ENCODE data around the gene PPP4C.
"Not testable (repeated sequence)": the region's sequence is repeated elsewhere in the genome, so short reads cannot be mapped to it uniquely, and the experiment has no call there.

Gene PPP4C

DNA sequence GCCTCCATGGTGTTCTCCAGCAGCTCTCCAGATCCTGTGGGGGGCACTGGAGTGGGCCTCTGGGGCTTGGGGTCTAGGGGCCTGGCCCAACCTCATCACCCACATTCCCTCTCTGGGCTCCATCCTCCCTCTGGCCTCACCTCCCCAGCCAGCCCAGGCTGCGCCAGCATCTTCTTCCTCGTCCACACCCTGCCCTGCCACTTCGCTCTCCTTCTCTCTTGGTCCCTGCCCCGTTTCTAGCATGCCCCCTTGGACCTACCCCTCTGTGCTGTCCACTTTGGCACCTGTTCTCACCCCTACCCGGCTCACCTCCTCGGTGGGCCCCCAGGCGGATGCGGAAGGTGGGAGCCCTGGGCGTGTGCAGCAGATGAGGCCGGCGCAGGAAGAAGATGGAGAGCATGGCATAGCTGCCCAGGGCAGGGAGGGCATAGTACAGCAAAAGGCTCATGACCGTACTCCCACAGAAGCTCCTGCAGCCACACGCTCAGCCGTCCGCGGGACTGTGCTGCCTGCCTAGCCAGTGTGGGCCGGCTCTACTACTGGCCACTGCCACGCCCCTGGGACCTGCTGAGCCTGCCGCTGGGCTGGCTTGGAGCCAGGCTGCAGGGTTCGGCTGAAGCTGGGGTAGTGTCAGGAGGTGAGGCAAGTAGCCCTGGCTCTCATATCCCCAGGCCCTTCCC lies 37.4 kb downstream of the PPP4C start, which contains the start of gene GDPD3:
TSS of gene GDPD3 (minus strand) at position 507 of the 680 bp plus-strand sequence. CDS start at position 448, 59 bp downstream.
- Histone ChIP-seq H3K4me3 (ENCODE audit: low read length) (no peak within 1 kb of the TSS), H3K9ac (ENCODE audit: low read length) (no peak within 1 kb of the TSS), H3K27ac (ENCODE audit: low read length) (no peak within 1 kb of the TSS), H3K9me3 (ENCODE audit: control insufficient read depth, low read depth, low read length) (no peaks in the 10 kb centered on the region), H3K4me1 (ENCODE audit: control insufficient read depth, low read depth, low read length) (no peaks in the 10 kb centered on the region), H3K36me3 (ENCODE audit: control insufficient read depth, low read depth, low read length) (peaks cover 3% of the 10 kb centered on the region), H3K27me3 (ENCODE audit: control insufficient read depth, insufficient read depth, low read length) (no peaks in the 10 kb centered on the region)

DNA sequence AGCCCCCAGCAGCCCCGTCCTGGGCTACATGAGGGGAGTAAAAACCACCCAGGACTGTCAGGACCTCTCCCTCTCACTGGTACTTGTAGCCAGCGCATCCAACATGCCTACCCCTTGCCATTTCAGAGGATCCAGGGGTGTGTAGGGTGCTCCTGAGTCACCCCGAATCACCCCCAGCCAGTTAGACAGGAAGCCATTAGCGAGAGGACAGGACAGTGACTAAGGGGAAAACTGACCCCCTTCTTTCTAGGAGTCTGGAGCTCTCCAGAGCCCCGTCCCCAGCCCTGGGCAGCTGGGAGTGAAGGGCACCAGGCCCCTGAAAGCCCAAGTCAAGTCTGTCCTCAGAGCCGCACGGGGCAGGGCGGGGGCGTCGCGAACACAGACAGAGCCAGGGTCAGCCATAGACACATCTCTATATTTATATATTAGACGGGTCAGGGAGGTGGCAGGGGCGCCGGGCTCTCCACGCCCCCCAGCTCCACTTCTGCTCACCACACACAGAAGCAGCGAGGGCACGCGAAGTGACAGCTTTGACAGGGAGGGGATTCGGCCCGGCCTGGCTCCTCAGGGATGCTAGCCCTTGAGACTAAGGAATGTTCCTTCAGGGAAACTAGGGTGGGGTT lies 38.0 kb downstream of the PPP4C start:
- Histone ChIP-seq H3K4me1 (ENCODE audit: control insufficient read depth, low read depth, low read length) (no peaks in the 10 kb centered on the region), H3K27ac (ENCODE audit: low read length) (no peak overlapping the region), H3K36me3 (ENCODE audit: control insufficient read depth, low read depth, low read length) (peaks cover 3% of the 10 kb centered on the region), H3K27me3 (ENCODE audit: control insufficient read depth, insufficient read depth, low read length) (no peaks in the 10 kb centered on the region), H3K4me3 (ENCODE audit: low read length) (no peak overlapping the region), H3K9ac (ENCODE audit: low read length) (no peak overlapping the region), H3K9me3 (ENCODE audit: control insufficient read depth, low read depth, low read length) (no peaks in the 10 kb centered on the region)

DNA sequence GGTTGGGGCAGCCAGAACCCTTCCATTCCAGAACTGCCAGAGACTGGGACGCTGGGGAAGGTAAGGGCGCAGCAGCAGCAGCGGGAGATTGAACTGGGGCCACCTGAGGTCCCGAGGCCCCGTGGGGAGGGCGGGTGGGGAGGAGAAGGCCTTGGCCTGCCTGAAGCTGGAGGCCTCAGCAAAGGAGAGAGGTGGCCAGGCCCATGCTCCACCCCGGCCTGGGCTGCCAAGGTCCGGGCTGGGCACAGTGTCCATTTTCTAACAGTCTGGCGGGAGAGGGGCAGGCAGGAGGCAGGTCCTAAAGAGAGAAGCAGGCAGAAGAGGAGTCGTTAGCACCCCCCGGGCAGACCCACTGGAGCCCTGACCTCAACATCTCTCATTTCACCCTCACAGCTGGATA lies 38.6 kb downstream of the PPP4C start:
- no peak overlapping the region for H3K9ac ChIP-seq (ENCODE audit: low read length)
- no peaks in the 10 kb centered on the region for H3K9me3 ChIP-seq (ENCODE audit: control insufficient read depth, low read depth, low read length)
- H3K4me1 ChIP-seq (ENCODE audit: control insufficient read depth, low read depth, low read length), result no peaks in the 10 kb centered on the region
- no peaks in the 10 kb centered on the region for H3K27me3 ChIP-seq (ENCODE audit: control insufficient read depth, insufficient read depth, low read length)
- H3K27ac ChIP-seq (ENCODE audit: low read length), result no peak overlapping the region
- H3K4me3 ChIP-seq (ENCODE audit: low read length), result no peak overlapping the region
- peaks cover 3% of the 10 kb centered on the region for H3K36me3 ChIP-seq (ENCODE audit: control insufficient read depth, low read depth, low read length)

DNA sequence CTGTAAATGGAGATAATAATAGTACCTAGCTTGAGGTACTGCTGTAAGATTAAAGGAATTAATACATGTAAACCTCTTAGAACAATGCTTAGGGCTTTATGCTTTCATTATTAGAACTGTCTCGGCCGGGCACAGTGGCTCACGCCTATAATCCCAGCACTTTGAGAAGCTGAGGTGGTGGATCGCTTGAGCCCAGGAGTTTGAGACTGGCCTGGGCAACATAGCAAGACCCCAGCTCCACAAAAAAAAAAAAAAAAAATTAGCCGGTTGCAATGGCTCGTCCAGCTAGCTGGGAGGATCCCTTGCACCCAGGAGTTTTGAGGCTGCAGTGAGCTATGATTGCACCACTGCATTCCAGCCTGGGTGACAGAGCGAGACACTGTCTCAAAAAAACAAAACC lies 39.0 kb downstream of the PPP4C start:
- not testable (repeated sequence) for H3K4me3 ChIP-seq (ENCODE audit: low read length); H3K4me1 ChIP-seq (ENCODE audit: control insufficient read depth, low read depth, low read length); H3K9ac ChIP-seq (ENCODE audit: low read length); H3K27ac ChIP-seq (ENCODE audit: low read length); H3K9me3 ChIP-seq (ENCODE audit: control insufficient read depth, low read depth, low read length); H3K27me3 ChIP-seq (ENCODE audit: control insufficient read depth, insufficient read depth, low read length); H3K36me3 ChIP-seq (ENCODE audit: control insufficient read depth, low read depth, low read length)

DNA sequence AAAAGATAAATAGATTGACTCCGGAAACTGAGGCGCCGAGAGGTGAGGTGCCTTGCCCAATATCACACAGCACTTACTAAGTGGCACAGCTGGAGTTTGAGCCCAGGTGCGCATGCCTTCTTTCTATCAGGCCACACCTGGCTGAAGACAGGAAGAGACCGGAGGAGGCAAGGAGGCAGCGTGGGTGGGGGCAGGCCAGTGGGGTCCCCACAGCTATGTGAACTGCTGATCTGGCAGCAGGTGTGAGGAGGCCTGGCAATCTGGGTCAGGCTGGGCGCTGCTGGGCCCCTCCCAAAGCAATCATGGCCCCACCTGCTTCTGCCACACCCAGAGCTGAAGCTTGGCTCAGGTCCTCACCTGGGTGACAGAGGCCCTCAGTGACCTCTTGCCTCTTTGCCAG lies 39.4 kb downstream of the PPP4C start:
- H3K27me3 ChIP-seq (ENCODE audit: control insufficient read depth, insufficient read depth, low read length), result no peaks in the 10 kb centered on the region
- H3K36me3 ChIP-seq (ENCODE audit: control insufficient read depth, low read depth, low read length), result peaks cover 3% of the 10 kb centered on the region
- H3K27ac ChIP-seq (ENCODE audit: low read length), result no peak overlapping the region
- H3K9ac ChIP-seq (ENCODE audit: low read length), result no peak overlapping the region
- H3K4me3 ChIP-seq (ENCODE audit: low read length), result no peak overlapping the region
- no peaks in the 10 kb centered on the region for H3K4me1 ChIP-seq (ENCODE audit: control insufficient read depth, low read depth, low read length)
- no peaks in the 10 kb centered on the region for H3K9me3 ChIP-seq (ENCODE audit: control insufficient read depth, low read depth, low read length)

DNA sequence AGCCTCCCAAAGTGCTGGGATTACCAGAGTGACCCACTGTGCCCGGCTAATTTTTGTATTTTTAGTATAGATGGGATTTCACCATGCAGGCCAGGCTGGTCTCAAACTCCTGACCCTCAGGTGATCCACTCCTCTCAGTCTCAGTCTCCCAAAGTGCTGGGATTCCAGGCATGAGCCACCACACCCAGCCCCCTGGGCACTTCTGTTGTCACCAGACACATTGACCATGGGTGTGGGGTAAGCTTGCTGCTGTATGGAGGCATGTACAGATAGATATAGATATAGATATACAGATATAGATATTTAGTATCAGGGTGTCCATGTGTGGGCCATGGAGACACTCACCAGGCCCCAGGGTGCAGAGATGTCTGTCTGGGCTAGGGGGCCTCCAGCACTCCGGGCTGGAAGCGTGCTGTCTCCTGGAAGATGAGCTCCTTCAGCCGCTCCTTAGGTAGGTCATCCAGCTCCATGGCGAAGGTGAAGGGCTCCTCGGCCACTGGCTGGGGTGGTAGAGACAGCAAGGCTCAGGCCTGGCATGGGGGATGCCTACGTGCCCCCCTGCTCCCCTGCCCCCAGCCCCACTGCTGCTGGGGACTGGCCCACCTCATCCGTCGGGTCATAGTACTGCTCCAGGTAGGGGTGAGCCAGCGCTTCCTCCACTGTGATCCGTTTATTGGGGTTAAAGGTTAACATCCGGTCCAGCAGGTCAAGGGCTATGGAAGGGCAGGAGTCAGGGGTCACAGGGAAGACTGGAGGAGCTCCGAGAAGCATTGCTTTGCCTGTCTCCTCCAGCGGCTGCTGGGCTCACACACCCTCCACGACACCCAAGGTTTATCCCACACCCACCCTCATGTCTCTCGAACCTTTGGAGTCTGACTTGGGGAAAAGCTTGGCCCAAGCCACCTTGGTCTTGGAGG lies 40.8 kb downstream of the PPP4C start:
- Histone ChIP-seq H3K36me3 (ENCODE audit: control insufficient read depth, low read depth, low read length) (peaks cover 3% of the 10 kb centered on the region), H3K4me3 (ENCODE audit: low read length) (no peak overlapping the region), H3K27ac (ENCODE audit: low read length) (no peak overlapping the region), H3K9ac (ENCODE audit: low read length) (no peak overlapping the region), H3K27me3 (ENCODE audit: control insufficient read depth, insufficient read depth, low read length) (no peaks in the 10 kb centered on the region), H3K4me1 (ENCODE audit: control insufficient read depth, low read depth, low read length) (no peaks in the 10 kb centered on the region), H3K9me3 (ENCODE audit: control insufficient read depth, low read depth, low read length) (no peaks in the 10 kb centered on the region)

DNA sequence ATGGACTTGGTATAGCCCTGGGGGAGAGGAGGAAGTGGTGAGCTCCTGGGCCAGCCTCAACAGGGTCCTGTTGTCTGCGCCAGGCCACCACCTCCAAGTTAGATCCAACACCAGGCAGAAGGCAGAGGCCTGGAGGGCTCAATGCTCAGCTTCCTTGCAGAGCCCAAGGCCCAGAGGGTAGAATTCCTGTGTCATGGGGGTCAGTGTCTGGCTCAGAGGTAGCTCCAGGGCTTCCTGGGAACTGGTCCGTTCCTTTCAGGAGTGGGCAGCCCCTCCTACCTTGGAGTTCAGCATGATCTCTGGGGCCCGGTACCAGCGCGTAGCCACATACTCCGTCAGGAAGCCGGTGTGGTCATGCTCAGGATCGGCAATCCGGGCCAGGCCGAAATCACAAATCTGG lies 42.0 kb downstream of the PPP4C start:
- Histone ChIP-seq H3K27ac (ENCODE audit: low read length) (no peak overlapping the region), H3K4me3 (ENCODE audit: low read length) (no peak overlapping the region), H3K9me3 (ENCODE audit: control insufficient read depth, low read depth, low read length) (no peaks in the 10 kb centered on the region), H3K4me1 (ENCODE audit: control insufficient read depth, low read depth, low read length) (no peaks in the 10 kb centered on the region), H3K36me3 (ENCODE audit: control insufficient read depth, low read depth, low read length) (peaks cover 3% of the 10 kb centered on the region), H3K9ac (ENCODE audit: low read length) (no peak overlapping the region), H3K27me3 (ENCODE audit: control insufficient read depth, insufficient read depth, low read length) (no peaks in the 10 kb centered on the region)

DNA sequence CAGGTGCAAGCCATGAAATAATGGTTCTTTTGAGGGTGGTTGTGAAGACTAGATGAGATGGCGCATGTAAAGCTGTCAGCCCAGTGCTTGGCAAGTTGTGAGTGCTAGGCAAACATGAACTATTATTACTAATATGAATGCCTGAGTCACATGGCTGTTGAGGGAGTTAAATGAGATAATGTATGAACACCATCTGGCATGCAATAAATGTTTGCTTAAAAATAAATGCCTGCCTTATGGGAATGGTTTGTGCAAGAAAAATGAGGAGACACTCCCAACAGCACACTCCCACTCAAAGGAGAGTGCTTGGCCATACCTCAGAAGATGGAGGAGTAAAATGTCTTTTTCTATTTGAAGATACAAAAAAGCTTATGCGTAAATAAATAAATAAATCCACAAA lies 43.6 kb downstream of the PPP4C start:
- no peaks in the 10 kb centered on the region for H3K4me1 ChIP-seq (ENCODE audit: control insufficient read depth, low read depth, low read length)
- H3K27me3 ChIP-seq (ENCODE audit: control insufficient read depth, insufficient read depth, low read length), result no peaks in the 10 kb centered on the region
- H3K27ac ChIP-seq (ENCODE audit: low read length), result no peak overlapping the region
- no peaks in the 10 kb centered on the region for H3K9me3 ChIP-seq (ENCODE audit: control insufficient read depth, low read depth, low read length)
- H3K36me3 ChIP-seq (ENCODE audit: control insufficient read depth, low read depth, low read length), result peaks cover 3% of the 10 kb centered on the region
- no peak overlapping the region for H3K4me3 ChIP-seq (ENCODE audit: low read length)
- no peak overlapping the region for H3K9ac ChIP-seq (ENCODE audit: low read length)

DNA sequence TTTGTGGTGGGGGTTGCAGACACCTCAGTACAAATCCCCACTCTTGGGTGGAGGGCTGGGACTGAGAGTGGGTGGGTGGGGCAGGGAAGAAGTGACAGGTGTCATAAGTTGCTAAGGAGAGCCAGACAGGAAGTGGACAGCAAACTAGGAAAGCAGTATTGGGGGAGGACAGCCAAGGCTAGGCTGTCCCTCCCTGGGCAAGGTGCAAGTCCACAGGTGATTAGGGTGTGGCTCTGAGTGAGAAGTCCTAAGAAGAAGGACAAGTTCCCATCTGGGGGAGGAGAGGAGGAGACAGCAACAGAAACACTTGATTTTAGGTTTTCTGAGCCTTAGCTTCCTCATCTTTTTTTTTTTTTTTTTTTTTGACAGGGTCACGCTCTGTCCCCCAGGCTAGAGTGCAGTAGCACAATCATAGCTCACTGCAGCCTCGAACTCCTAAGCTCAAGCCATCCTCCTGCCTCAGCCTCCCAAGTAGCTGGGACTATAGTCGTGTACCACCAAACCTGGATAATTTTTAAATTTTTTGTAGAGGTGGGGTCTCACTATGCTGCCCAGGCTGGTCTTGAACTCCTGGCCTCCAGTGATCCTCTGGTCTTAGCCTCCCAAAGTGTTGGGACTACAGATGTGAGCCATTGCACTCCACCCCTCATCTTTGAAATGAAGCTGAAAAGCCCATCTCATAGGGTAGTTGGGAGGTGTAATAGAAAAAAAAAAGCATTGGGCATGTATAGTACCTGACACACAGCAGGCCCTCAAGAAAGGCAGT lies 44.7 kb downstream of the PPP4C start:
- Histone ChIP-seq H3K9me3 (ENCODE audit: control insufficient read depth, low read depth, low read length) (no peaks in the 10 kb centered on the region), H3K4me3 (ENCODE audit: low read length) (no peak overlapping the region), H3K4me1 (ENCODE audit: control insufficient read depth, low read depth, low read length) (no peaks in the 10 kb centered on the region), H3K27me3 (ENCODE audit: control insufficient read depth, insufficient read depth, low read length) (no peaks in the 10 kb centered on the region), H3K36me3 (ENCODE audit: control insufficient read depth, low read depth, low read length) (peaks cover 3% of the 10 kb centered on the region), H3K9ac (ENCODE audit: low read length) (no peak overlapping the region), H3K27ac (ENCODE audit: low read length) (no peak overlapping the region)

DNA sequence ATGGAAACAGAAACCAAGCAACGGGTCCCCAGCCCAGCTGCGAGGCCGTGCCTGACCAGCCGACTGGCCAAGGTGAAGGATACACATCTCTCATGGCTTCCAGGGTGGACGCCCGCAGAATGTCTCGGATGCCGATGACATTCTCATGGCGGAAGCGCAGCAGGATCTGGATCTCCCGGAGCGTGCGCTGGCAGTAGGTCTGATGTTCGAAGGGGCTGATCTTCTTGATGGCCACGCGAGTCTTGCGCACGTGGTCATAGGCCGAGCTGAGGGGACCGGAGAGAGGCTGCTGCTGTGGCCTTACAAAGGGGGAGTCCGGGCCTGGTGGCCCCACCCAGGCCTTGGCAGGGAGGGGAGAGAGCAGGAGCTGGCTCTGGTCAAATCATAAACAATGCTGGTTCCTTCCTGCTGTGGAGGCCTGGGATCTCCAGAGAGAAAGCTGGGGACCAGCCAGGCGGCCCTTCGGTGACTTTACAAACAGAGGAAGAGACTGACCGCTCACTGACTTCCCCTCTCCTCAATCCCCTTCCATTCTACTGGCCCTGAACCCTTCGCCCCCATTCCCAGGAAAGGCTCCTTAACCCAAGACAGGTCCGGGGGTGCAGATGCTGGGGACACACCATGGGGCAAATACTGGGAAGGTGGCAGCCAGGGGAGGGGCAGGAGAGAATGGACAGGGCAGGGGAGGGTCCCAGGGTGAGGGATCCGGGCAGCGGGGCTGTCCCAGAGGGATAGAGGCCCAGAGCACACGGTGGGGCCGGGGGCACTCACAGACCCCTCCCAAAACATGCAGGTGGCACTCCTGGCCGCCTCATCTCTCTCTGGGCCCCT lies 46.2 kb downstream of the PPP4C start:
- H3K27me3 ChIP-seq (ENCODE audit: control insufficient read depth, insufficient read depth, low read length), result no peaks in the 10 kb centered on the region
- H3K36me3 ChIP-seq (ENCODE audit: control insufficient read depth, low read depth, low read length), result peaks cover 1% of the 10 kb centered on the region
- peak overlapping the region; percentile 18 for H3K9ac ChIP-seq (ENCODE audit: low read length)
- peak overlapping the region; percentile 81 for H3K4me3 ChIP-seq (ENCODE audit: low read length)
- no peaks in the 10 kb centered on the region for H3K9me3 ChIP-seq (ENCODE audit: control insufficient read depth, low read depth, low read length)
- H3K4me1 ChIP-seq (ENCODE audit: control insufficient read depth, low read depth, low read length), result no peaks in the 10 kb centered on the region
- H3K27ac ChIP-seq (ENCODE audit: low read length), result no peak overlapping the region
